HG03025 (cell line): Measurements from ENCODE around the gene ZNF335.
A peak's percentile ranks its signal among the peaks of the same experiment; 100 is the strongest.
"Not testable (repeated sequence)": the region's sequence is repeated elsewhere in the genome, so short reads cannot be mapped to it uniquely, and the experiment has no call there.

ENCODE experiments used
- ATAC-seq: cut with Tn5 transposase; IDR thresholded peaks from one replicate; pipeline ENCODE4 v1.9.1; 2021; ENCODE audit warnings: mild to moderate bottlenecking, moderate library complexity; ENCODE audit not compliant: unreplicated experiment, low FRiP score

Gene ZNF335

DNA sequence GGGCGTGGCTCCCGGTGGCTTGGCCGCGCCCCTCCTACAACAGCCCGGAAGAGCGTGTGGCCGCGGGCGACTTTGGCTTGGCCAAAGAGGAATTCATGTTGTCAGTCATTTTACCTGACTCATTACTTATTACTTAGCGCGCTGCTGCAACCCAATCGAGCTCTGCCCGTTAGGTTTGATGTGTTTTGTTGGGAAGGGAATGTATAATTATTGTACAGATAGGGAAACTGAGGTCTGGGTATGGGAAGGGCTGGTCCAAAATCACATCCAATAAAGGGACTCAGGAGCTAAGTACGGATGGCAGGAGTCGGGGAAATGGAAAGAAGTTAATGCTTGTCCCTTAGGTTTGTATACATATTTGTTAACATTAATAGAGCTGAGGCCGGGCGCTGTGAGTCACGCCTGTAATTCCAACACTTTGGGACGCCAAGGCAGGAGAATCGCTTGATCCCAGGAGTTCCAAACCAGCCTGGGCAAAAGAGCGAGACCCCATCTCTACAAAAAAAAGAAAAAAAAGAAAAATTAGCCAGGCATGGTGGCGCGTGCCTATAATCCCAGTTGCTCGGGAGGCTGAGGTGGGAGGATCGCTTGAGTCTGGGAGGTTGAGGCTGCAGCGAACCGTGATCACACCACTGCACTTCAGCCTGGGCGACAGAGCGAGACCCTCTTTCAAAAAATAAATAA is 639 bp upstream of the ZNF335 start:
- ATAC-seq, result no peak

DNA sequence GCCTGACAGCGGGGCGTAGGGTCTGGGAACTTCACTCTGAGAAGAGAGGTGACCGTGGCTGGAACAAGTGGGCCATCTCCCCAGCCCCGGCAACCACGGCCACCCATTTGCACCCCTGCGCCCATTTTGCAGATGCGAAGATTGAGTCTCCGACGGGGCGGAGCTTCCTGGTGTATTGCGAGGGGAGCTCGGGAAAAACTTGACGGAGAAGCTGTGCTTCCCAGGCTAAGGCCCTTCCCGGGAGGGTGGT is 653 bp downstream of the ZNF335 start:
- ATAC-seq, result peak; percentile 19

DNA sequence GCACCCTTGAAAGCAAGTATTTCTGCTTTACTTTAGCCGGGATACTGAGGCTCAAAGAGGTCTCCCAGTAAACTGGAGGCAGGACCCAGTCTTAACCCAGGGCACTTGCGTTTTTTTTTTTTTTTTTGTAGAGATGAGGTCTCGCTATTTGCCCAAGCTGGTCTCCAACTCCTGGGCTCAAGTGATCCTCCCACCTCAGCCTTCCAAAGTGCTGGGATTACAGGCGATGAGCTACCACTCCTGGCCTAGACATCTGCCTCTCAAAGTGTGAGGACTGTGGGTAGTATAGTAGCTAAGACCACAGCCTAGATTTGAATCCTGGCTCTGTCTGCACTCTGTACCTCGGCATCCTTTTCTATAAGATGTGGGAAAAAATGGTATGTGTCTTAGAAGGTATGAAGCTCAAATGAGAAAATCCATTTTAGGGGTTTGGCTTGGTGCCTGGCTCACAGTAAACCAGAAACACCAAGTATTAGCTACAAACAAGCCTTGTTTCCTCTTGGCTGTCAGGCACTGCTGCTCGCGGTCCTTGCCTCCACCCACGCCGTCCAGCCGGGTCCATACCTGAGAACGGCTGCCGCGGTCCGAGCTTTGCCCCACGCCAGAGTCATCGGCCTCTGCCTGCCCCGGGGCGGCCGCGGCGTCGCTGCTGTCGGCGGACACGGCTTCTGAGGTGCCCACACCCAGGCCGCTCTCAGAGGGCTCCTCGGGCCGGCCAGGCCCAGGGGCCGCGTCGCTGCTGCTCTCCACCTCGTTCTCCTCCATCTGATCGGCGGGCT is 1.2 kb downstream of the ZNF335 start:
- no peak for ATAC-seq

GRCh38 chr20:45969712-45970634 is 2.0 kb downstream of the ZNF335 start:
- no peak for ATAC-seq

- no peak for ATAC-seq
These were observed 2.9 kb downstream of the ZNF335 start for GRCh38 chr20:45968801-45969711.

- ATAC-seq, result no peak
These were observed 3.8 kb downstream of the ZNF335 start for GRCh38 chr20:45968081-45968671.

DNA sequence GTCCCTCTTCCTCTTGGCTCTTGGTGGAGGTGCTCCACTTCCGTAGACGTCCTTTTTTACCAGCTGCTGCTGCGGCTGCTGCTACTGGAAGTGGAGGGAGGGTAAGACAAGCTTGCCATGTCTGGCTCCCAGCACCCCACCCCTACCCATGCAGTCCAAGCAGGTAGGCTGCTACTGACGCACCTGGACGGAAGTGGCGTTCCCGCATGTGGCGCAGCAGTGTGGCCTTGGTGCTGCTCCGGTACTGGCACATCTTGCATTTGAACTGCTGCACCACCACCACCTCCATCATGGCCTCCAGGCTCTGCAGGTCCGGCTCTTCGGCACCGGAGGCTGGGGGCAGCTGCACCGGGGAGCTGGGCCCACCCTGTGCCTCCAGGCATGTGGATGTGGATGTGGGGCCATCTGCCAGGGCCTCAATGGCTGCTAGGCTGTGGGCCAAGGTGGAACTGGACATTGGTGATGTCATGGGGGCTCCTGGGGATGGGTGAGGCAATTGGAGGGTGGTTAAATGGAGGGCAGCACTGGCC is 4.4 kb downstream of the ZNF335 start:
- no peak for ATAC-seq

DNA sequence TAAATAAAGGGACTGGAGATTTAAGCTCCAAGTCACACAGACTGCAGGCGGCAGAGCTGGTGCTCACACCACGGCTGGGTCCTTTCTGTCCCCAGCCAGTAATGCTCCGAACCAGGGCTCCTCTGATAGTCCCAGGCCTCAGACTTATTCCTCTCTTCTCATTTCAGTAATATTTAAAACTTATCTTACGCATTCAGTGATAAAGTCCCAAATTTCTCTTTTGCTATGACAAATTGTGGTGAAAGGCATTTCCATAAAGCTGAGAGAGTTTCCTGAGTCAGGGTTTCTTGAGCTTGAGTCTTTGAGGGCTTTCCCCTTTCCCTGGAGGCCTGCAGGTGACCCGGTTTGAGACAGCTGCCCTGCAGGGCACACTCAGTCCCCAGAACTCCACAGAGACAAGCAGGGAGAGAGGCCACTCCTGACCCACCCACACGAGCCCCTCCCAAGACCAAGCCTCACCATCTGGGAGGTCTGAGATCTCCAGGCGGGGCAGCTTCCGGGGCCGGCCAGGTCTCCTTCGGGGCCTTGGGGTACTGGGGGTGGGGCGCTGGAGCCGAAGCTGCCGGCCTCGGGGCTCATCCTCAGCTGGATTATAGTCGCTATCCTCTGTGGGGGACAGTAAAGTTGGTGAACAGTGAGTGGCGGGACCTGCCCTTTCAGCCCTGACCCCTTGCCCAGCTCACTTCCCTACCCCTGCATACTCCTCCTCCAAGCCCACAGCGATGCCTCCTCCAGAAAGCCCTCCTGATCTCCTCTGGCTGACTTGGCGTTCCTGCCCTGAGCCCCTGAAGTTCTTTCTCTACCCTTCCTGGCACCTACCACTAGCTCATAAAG is 6.6 kb downstream of the ZNF335 start:
- no peak for ATAC-seq

GRCh38 chr20:45964006-45964400 is 8.0 kb downstream of the ZNF335 start:
- ATAC-seq, result no peak

DNA sequence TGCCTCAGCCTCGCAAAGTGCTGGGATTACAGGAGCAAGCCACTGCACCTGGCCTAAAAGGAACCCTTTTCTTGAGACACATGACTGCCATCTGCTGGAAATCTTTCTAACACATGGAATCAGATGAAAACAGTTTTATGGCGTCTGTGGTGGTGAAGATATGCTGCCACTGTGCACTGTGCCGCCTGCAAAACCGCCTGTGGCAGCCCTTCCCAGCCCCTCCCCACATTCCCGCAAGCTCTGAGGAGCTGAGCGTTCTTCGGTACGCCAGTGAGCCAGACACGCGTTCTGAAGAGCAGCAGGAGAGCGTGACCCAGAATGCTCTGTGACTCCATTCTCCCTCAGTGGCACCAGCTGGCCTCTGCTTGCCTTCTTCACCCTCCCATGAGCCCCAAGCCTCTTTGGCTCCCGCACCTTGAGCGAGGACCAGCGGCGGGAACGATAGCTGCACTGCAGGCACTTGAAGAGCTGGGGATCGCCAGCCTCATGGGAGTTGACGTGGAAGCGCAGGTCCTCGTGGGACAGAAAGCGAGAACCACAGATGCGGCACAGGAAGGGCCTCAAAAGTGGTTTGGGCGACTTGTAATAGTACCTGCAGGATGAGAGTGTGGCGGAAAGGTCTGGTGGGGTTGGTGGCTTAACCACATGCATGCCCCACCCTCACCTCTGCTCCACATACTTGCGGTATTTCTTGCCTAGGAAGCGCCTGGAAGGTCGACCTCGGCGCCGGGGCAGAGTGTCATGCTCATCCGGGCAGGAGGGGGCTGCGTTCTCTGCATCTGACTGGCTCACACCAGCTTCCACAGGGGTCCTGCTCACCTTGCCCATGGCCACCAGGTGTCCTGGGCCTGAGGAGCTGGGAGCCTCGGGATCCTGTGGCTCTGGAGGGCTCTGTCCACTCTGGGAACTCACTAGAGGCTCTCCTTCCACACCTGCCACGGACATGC is 8.7 kb downstream of the ZNF335 start:
- ATAC-seq, result no peak

GRCh38 chr20:45962031-45962755 is 9.8 kb downstream of the ZNF335 start:
- ATAC-seq, result no peak

- no peak for ATAC-seq
These were observed 11.9 kb downstream of the ZNF335 start for GRCh38 chr20:45959956-45960630.

GRCh38 chr20:45959126-45959525 is 12.9 kb downstream of the ZNF335 start:
- no peak for ATAC-seq

DNA sequence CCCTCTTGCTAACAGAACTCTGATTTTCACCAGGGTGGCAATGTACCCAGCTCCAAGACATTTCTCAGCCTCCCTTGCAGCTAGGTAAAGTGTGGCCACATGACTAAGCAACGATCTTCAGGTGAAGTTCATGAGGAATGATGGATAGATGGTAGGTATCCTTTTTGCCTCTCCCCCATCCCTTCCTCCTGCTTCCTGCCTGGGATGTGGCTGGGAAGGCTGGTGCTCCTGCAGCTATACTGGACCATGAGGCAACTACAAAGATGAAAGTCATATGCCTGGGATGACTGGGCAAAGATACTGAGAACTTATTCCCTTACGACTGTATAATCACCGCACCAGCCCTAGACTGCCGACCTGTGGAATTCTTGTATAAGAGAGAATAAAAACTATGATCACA is 13.4 kb downstream of the ZNF335 start:
- no peak for ATAC-seq

DNA sequence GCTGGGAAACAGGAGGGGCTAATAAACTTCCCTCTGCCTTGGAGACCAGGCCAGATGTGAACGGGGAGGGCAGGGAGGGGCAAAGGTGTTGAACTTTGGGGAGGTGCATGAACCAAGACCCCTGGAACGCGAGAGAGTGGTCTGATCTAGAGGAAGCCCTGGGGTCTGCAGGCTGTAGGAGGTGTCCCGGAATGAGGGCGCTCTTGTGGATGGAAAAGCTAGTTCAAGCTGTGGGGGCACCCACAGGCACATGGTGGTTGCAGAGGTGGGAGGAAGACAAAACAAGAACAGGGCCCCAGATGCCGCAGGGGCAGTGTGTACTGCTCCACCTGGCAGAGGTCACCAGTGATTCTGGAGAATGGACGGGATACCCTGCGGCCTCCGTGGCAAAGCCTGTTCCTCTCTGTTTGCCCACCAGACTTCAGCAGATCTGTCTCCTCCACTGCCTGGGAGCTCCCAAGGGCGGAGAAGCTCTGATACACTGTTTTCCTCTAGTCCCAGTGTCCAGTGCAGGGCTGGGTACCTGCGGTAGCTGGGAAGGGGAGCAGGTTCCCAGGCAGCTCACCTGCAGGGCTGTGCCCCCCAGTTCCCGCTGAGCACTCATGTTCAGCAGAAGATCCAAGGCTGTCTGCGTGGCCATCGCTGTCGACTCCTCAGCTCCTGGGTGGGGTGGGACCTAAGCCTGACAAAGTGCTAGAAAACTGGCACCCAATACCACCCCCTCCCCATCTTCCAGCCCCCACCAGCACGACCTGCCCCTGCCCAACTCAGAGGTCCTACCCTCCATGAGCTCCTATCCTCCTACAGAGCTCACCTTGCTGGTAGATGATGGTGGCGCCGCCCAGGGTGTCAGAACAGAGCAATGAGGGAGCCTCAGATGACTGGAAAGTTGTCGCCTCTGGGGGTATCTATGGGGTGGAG is 14.7 kb downstream of the ZNF335 start:
- no peak for ATAC-seq

- not testable (repeated sequence) for ATAC-seq
These were observed 15.7 kb downstream of the ZNF335 start for GRCh38 chr20:45956326-45956725.
